Colonic mucosa (tissue), 4 donors: Measurements from ENCODE around the gene CACNG5. TPM values are rescaled to one million over a fixed set of nuclear protein-coding genes. Genes with fewer than 3 reads are reported as not detected.

Experiments used
- DNase-seq: peaks from one replicate; pipeline ENCODE4 v3.0.0-alpha.2; 2020
- H3K27ac ChIP-seq: fragments of 200-600 bp; one replicate; pipeline ENCODE4 v1.8.0; 2021
- H3K27me3 ChIP-seq: fragments of 200-600 bp; one replicate; pipeline ENCODE4 v1.8.0; 2021
- H3K36me3 ChIP-seq: fragments of 200-600 bp; one replicate; pipeline ENCODE4 v1.8.0; 2021
- H3K4me1 ChIP-seq: fragments of 200-600 bp; one replicate; pipeline ENCODE4 v1.8.0; 2021; ENCODE audit warnings: mild to moderate bottlenecking
- H3K4me3 ChIP-seq: fragments of 200-600 bp; one replicate; pipeline ENCODE4 v1.8.0; 2021
- H3K9ac ChIP-seq, 2 donors: one replicate each; pipeline ENCODE4 v1.7.0; 2013; ENCODE audit warnings: control low read depth in 2 of 2, low read depth in 2 of 2, low read length in 2 of 2
- H3K9me3 ChIP-seq: fragments of 200-600 bp; one replicate; pipeline ENCODE4 v1.8.0; 2021
- CTCF ChIP-seq: fragments of 200-600 bp; IDR thresholded peaks from one replicate; pipeline ENCODE4 v1.8.0; 2022; ENCODE audit warnings: antibody characterized with exemption, mild to moderate bottlenecking
- intact Hi-C: fragments of 100-400 bp; cut with DNase I; formaldehyde crosslinking; loops from one replicate; pipeline ENCODE4 v1.14.1; 2022
- total RNA-seq, 2 donors: library from RNA; stranded (reverse); fragmentation: NEBNext Ultra II Directional in 1 of 2; extraction: Animal tissue kit (Norgen Biotek cat#: 25700) in 1 of 2; gene quantifications; one replicate each; pipeline ENCODE4 v1.2.1, GENCODE V29; 2021
- donor health status: healthy.
- donor health status: DM: no; HTN: no; CAD: no.
- donor health status: DM: no; HTN: no; CAD: no.

Gene CACNG5
- total RNA-seq, 2 donors from 2014 or later: 0.19 TPM; not detected in 1

GRCh38 chr17:66790501-66791061 lies 44.3 kb upstream of the CACNG5 start:
- intact Hi-C loops: no loop called here
- no peak for DNase-seq
- H3K36me3 ChIP-seq: peaks cover 5% of the 10 kb centered on the region

GRCh38 chr17:66791347-66791746 lies 43.6 kb upstream of the CACNG5 start:
- Histone ChIP-seq H3K36me3 (peaks cover 5% of the 10 kb centered on the region), H3K27me3 (no peaks in the 10 kb centered on the region), H3K9ac (no peak overlapping the region), H3K4me3 (no peak overlapping the region), H3K4me1 (no peaks in the 10 kb centered on the region), H3K27ac (no peak overlapping the region), H3K9me3 (no peaks in the 10 kb centered on the region)
- DNase-seq: no peak
- no peak for TF ChIP-seq CTCF
- intact Hi-C loops: no loop called here

More at GRCh38 chr17:66790501-66791061, 44.3 kb upstream of the CACNG5 start:
- Histone ChIP-seq H3K27ac (no peak overlapping the region), H3K4me3 (no peak overlapping the region), H3K9ac (no peak overlapping the region), H3K27me3 (no peaks in the 10 kb centered on the region), H3K9me3 (no peaks in the 10 kb centered on the region), H3K4me1 (no peaks in the 10 kb centered on the region)
- TF ChIP-seq CTCF: no peak

- Histone ChIP-seq H3K4me1 (no peaks in the 10 kb centered on the region), H3K4me3 (no peak overlapping the region), H3K27me3 (no peaks in the 10 kb centered on the region), H3K9ac (no peak overlapping the region), H3K36me3 (no peaks in the 10 kb centered on the region), H3K9me3 (no peaks in the 10 kb centered on the region), H3K27ac (no peak overlapping the region)
- no peak for TF ChIP-seq CTCF
- no peak for DNase-seq
- intact Hi-C loops: no loop called here
Measured at GRCh38 chr17:66793814-66794213, 41.1 kb upstream of the CACNG5 start.

DNA sequence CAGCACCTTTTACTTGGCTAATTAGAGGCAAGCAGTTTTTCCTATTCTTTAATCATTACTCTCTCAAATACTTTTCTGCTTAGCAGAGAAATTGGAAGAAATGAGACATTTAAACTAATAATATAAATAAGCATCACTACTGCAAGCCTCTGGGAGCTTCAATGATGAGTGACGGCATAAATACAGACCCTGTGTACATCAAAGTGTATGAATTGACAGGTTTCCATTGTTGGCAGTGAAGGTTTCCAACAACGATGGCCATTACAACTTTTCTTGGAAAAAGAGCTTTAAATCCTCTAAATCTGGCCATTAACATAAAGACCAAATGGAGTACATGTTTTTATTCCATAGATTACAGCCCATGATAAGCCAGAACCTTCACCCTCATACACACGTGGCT lies 39.4 kb upstream of the CACNG5 start:
- Histone ChIP-seq H3K9ac (no peak overlapping the region), H3K27me3 (no peaks in the 10 kb centered on the region), H3K36me3 (no peaks in the 10 kb centered on the region), H3K27ac (no peak overlapping the region), H3K9me3 (no peaks in the 10 kb centered on the region), H3K4me3 (no peak overlapping the region), H3K4me1 (no peaks in the 10 kb centered on the region)
- no peak for DNase-seq
- no peak for TF ChIP-seq CTCF
- intact Hi-C loops: no loop called here

DNA sequence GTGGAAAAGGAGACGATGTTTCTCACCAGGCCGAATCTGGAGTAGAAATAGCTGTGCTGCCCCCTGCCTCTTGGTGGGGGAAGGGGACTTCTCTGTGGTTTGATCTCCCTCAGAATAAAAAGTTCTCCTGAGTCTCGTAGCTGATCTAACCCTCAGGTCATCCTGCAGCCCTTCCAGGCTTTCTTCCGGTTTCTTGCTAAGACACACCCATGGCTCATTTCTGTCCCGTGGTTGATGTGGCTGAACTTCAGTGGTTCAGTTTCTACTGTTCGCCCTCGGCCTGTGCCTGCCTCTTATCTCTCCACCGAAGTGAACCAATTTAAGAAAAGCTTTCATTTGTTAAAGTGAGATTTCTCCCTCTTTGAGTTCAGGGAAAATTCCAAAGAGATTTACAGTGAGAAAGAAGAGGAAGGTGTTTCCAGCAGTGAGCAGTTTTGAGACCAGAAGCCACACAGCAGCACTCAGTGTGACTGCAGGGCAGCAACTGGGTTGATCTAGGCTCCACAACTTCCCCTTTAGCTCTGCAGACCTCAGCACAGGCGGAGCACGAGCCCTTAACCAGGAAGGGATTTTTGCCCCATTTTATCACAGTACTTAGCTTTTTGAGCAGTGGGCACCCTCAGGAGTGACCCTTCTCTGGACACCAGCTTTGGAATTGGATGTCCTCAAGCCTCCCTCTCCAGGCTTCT lies 34.9 kb upstream of the CACNG5 start:
- Histone ChIP-seq H3K4me1 (no peaks in the 10 kb centered on the region), H3K27ac (no peak overlapping the region), H3K9ac (no peak overlapping the region), H3K36me3 (no peaks in the 10 kb centered on the region), H3K4me3 (no peak overlapping the region), H3K9me3 (no peaks in the 10 kb centered on the region), H3K27me3 (no peaks in the 10 kb centered on the region)
- no peak for DNase-seq
- TF ChIP-seq CTCF: no peak
- intact Hi-C loops: no loop called here
